GM20000 (cell line): ENCODE measurements around the gene IL32.
A peak's percentile ranks its signal among the peaks of the same experiment; 100 is the strongest.

Experiments used
- DNase-seq: peaks from one replicate; pipeline ENCODE4 v3.0.0; 2012; ENCODE audit warnings: low spot score
- TF ChIP-seq, protein P1 (sequence below): IDR thresholded peaks from 2 replicates; pipeline ENCODE4 v1.5.1; 2012; ENCODE audit warnings: mild to moderate bottlenecking, control low read depth; ENCODE audit errors: extremely low read depth, missing control alignments

Gene IL32

DNA sequence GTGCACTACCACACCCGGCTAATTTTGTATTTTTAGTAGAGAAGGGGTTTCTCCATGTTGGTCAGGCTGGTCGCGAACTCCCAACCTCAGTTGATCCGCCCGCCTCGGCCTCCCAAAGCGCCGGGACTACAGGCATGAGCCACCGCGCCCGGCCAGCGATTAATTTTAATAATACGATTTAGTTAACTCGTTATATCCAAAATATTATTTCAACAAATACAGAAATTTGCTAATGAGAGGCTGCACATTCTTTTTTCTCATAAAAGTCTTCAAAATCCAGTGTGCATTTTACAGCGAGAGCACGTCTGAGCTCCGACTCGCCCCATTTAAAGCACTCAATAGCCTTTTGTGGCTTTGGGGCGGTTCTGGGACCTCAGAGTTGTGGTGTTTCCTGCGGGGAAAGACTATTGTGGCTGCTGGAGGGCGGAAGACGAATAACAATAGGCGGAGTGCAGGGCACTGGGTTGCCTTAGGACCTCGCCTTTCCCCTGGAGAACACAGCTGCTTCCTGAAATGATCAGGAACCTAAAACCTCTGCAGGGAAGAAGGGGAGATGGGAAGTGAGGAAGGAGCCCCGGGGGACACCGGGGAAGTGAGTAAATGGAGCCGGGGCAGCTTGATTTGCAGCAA lies 36.5 kb downstream of the IL32 start:
- DNase-seq = peak; percentile 16
- TF ChIP-seq, protein P1, sequence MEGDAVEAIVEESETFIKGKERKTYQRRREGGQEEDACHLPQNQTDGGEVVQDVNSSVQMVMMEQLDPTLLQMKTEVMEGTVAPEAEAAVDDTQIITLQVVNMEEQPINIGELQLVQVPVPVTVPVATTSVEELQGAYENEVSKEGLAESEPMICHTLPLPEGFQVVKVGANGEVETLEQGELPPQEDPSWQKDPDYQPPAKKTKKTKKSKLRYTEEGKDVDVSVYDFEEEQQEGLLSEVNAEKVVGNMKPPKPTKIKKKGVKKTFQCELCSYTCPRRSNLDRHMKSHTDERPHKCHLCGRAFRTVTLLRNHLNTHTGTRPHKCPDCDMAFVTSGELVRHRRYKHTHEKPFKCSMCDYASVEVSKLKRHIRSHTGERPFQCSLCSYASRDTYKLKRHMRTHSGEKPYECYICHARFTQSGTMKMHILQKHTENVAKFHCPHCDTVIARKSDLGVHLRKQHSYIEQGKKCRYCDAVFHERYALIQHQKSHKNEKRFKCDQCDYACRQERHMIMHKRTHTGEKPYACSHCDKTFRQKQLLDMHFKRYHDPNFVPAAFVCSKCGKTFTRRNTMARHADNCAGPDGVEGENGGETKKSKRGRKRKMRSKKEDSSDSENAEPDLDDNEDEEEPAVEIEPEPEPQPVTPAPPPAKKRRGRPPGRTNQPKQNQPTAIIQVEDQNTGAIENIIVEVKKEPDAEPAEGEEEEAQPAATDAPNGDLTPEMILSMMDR = no peak

DNA sequence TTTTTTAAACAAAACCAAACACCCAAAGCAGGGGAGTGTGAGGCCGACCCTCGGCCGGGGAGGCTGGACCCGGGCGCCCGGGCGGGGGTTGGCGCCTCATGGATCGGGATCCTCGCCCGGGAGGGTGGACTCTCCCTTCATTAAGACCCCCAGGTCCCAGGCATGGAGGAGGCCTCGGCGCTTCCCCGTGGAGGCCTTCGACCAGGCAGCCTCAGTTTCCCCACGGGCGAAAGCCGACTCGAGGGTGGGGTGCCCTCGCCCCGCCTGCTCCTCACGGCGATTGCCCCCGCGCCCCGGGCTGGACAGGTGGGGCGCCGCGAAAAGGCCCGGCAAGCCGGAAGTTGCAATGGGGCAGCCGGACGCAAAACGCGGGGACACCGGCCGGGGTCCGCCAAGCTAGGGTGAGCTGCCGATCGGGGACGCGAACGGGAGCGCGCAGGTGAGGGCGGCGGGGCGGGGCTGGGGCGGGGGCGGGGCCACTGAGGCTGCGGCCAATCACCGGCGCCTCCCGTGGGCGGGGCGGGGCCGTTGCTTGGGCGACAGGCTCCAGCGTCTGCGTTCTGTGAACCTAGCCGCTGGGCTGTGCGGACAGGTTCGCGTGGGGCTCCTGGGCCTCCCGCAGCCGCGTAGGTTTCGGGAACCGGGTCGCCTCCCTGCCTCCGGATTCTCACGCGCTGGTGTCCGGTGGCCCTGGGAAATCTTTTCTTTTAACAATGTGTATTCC lies 40.9 kb downstream of the IL32 start:
- TF ChIP-seq, protein P1 = no peak
- peak; percentile 99 for DNase-seq

DNA sequence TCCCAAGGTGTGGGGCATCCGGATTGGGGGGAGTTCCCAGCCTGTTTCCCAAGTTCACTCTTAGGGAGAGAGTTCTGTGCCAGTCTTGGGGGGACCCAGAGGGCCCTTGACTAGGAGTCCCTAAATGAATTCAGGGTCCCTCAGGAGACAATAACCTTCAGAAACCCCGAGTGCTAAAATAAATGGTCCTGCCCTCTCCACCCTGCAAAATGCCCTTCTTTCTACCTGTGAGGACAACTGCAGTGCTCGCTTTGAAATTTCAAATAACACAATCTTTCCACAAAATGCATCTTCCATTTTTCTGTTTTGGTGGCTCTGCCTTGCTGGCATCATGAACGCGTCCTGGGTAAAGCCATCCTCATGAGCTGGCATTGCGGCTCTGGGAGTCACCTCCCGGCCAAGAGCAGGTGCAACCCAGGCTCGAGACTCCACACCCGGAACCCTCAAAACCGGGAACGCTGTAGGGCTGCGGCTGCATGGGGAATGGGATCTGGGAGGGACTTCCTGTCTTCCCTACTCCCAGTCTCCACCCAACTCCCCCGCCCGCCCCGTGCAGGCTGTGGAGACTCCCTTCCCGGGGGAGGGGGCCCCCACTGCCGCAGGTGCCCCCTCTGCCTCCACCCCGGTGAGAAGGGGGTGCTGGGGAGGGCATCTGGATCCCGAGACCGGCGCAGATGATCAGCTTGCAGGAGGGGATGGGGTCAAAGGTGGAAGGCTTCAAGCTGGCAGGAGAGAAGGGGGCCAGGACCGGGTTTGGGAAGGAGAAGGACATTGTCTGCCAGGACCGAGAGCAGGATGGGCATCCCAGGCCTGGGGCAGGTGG lies 46.8 kb downstream of the IL32 start, which contains the start of gene ZNF205:
ZNF205 (plus strand) TSS at position 529 of the 823 bp plus-strand sequence. CDS start 845 bp downstream, outside the sequence.
- DNase-seq = no peak
- TF ChIP-seq, protein P1 = no peak

DNA sequence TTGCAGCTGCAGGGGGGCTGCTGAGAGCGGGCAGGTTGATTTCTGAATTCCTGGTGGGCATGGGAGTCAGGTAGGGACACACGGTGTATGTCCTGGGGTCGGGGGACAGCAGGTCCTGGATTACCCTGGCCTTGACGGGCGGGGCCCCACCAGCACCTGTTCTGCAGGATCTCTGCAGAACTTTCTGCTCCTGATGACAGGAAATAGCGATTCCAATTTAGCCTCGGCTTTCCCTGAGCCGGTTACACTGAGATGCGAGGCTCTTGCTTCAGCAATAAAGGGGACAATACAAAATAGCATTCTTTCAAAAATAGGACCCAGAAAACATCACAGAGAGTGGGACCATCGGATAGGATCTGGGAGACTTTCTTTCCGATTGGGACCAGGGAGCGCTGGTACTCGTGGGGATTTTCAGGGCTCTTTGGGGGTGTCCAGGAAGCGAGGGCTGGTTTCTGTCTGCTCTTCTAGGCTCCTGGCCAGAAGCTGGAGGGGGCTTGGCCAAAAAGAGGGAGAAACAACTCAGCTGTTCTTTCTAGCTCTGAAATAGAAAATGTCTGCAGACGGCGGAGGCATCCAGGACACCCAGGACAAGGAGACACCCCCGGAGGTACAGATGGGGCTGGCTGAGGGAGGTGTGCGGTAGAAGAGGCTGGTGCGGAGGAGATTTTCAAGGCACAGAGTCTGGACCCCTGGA lies 47.6 kb downstream of the IL32 start:
- no peak for DNase-seq

DNA sequence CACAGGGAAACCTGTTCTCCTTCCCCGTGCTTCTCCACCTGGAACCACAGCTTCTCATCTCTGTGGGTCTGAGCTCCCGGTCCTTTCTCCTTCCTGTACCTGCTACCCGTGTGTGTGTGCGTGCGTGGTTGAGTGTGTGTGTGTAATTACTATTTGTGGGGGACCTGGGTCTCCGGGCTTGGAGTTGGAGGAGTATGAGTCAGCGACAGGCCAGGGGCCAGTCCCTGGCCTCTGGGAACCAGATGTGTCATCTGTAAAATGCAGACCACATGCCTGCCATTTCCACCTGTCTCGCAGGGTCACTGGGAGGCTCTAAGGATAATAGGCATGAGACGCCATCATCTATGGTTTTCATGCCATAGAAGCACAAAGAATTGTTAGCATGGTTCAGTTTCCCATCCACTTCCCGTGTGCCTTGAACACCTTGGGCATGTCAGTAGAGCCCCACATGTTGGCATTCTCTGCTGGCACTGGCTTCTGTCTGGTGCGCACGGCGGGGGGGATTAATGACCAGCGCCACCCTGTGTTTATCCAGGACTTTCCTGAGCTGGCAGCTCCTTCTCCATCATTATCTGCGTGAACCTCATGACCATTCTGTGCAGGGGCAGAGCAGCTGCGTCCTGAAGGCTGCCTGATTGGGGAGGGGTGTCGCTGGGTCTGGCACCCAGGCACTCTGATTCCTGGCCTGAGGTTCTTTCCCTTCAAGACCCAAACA lies 48.5 kb downstream of the IL32 start:
- TF ChIP-seq, protein P1 = no peak

More for the DNA sequence above, 47.6 kb downstream of the IL32 start:
- TF ChIP-seq, protein P1 = no peak

DNA sequence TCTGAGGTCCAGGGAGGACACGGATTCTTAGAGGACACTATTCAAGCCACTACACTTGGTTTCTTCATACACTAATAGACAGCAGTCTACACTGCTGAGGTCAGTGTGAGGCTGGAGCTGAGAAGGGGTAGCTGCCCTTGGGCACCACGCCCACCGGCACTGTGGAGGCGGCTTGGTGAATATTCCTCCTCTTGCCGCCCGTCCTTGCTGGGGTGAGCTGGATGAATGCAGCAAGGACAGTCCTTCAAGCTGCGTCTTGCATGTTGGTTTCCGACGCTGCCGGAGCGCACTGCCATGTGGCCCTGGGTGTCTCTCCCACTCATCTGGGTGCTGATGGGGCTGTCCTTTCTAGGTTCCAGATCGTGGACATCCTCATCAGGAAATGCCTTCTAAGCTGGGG lies 49.6 kb downstream of the IL32 start:
- TF ChIP-seq, protein P1 = no peak
- DNase-seq = no peak

More for the DNA sequence above, 48.5 kb downstream of the IL32 start:
- DNase-seq = no peak
